Measurements from ENCODE around the gene BIK. TPM values are rescaled to one million over a fixed set of nuclear protein-coding genes. Genes with fewer than 3 reads are reported as not detected.
A peak's percentile ranks its signal among the peaks of the same experiment; 100 is the strongest.

Gene BIK
- total and polyA plus RNA-seq, 2 experiments from 2014 or later = 9.6 to 9.8 TPM

- H3K36me3 ChIP-seq (ENCODE audit: insufficient read depth) = no peaks in the 10 kb centered on the region; the same call in 1 of the 2 replicates
- H3K4me2 ChIP-seq = no peak overlapping the region
- H3K36me3 Mint-ChIP-seq (ENCODE audit: low read depth) = peaks cover 4% of the 10 kb centered on the region; the same call in 1 of the 3 replicates
- H3K9me2 ChIP-seq (ENCODE audit: insufficient read depth) = no peaks in the 10 kb centered on the region
- H2AFZ ChIP-seq = no peak overlapping the region
- H3K27me3 ChIP-seq (ENCODE audit: insufficient read depth) = no peaks in the 10 kb centered on the region
- H3K9me3 Mint-ChIP-seq = no peaks in the 10 kb centered on the region
- 0 out of 2 replicates have a peak, but pooled peaks cover 5% of the 10 kb centered on the region for H3F3A ChIP-seq (replicated peaks; ENCODE audit: low read depth)
- H3K4me1 Mint-ChIP-seq = no peaks in the 10 kb centered on the region
- TF ChIP-seq POLR2AphosphoS5 (IDR thresholded peaks at IDR 0.05; ENCODE audit: low read depth) (no peak), ZNF462 (CRISPR knock-in tag; IDR thresholded peaks at IDR 0.05) (no peak)
- no peak overlapping the region for H3K4me3 ChIP-seq
- no peak overlapping the region for H3K27ac ChIP-seq (ENCODE audit: low read depth)
- no peaks in the 10 kb centered on the region for H3K79me2 ChIP-seq (replicated peaks; ENCODE audit: insufficient read depth)
- no peaks in the 10 kb centered on the region for H4K20me1 ChIP-seq (replicated peaks; ENCODE audit: insufficient read depth)
- no peak overlapping the region for H3K4me3 Mint-ChIP-seq
- no peak overlapping the region for H3K27ac Mint-ChIP-seq
- no peak for ATAC-seq
- DNase-seq (ENCODE audit: low spot score) = no peak
- H3K27me3 Mint-ChIP-seq (ENCODE audit: insufficient read depth, low read depth, poor library complexity) = no peaks in the 10 kb centered on the region
- H3K4me1 ChIP-seq (ENCODE audit: insufficient read depth) = no peaks in the 10 kb centered on the region
Observed at GRCh38 chr22:43085658-43086606, 24.6 kb upstream of the BIK start.

GRCh38 chr22:43088627-43088983 is 21.9 kb upstream of the BIK start:
- DNase-seq (ENCODE audit: low spot score) (no peak), ATAC-seq (peak; percentile 5)
- H3K4me2 ChIP-seq = peak overlapping the region; percentile 84
- no peaks in the 10 kb centered on the region for H3K4me1 Mint-ChIP-seq
- H3K27me3 Mint-ChIP-seq (ENCODE audit: insufficient read depth, low read depth, poor library complexity) = no peaks in the 10 kb centered on the region
- H3K9me3 Mint-ChIP-seq = no peaks in the 10 kb centered on the region
- H3K9me2 ChIP-seq (ENCODE audit: insufficient read depth) = no peaks in the 10 kb centered on the region
- H3K4me3 Mint-ChIP-seq = peak overlapping the region; percentile 84
- no peaks in the 10 kb centered on the region for H4K20me1 ChIP-seq (replicated peaks; ENCODE audit: insufficient read depth)
- H3K79me2 ChIP-seq (replicated peaks; ENCODE audit: insufficient read depth) = no peaks in the 10 kb centered on the region
- peak overlapping the region; percentile 80 for H2AFZ ChIP-seq
- H3K36me3 Mint-ChIP-seq (ENCODE audit: low read depth) = peaks cover 4% of the 10 kb centered on the region; the same call in 1 of the 3 replicates
- no peaks in the 10 kb centered on the region for H3K27me3 ChIP-seq (ENCODE audit: insufficient read depth)
- no peaks in the 10 kb centered on the region; the same call in 1 of the 2 replicates for H3K36me3 ChIP-seq (ENCODE audit: insufficient read depth)
- H3F3A ChIP-seq (replicated peaks; ENCODE audit: low read depth) = 0 out of 2 replicates have a peak, but pooled peaks cover 5% of the 10 kb centered on the region
- peak overlapping the region; percentile 70 for H3K4me3 ChIP-seq
- H3K27ac ChIP-seq (ENCODE audit: low read depth) = peak overlapping the region; percentile 28; the same call in 1 of the 2 replicates
- H3K4me1 ChIP-seq (ENCODE audit: insufficient read depth) = no peaks in the 10 kb centered on the region
- peak overlapping the region; percentile 32; the same call in 1 of the 2 replicates for H3K27ac Mint-ChIP-seq
- no peak for TF ChIP-seq CREB1 (CRISPR knock-in tag; IDR thresholded peaks at IDR 0.05; ENCODE audit: low read depth)
- TF ChIP-seq STAT1 (IDR thresholded peaks at IDR 0.05; ENCODE audit: unreplicated experiment) = no peak
- TF ChIP-seq CTCF (conservative IDR thresholded peaks at IDR 0.05; ENCODE audit: low read depth in 2 of 2) = no peak
- no peak for TF ChIP-seq NANOG (IDR thresholded peaks at IDR 0.05; ENCODE audit: borderline replicate concordance)
- no peak for TF ChIP-seq EZH2phosphoT487 (IDR thresholded peaks at IDR 0.05; ENCODE audit: unreplicated experiment)
- no peak for TF ChIP-seq EZH2 (IDR thresholded peaks at IDR 0.05; ENCODE audit: low read depth, unreplicated experiment)
- no peak for TF ChIP-seq ETS1 (IDR thresholded peaks at IDR 0.05)
